CD4-positive, alpha-beta T cell treated with Interleukin-12 subunit alpha and Interleukin-12 subunit beta, for 1 hour (primary cell): Measurements from ENCODE around the gene SELENOP.
"Not testable (repeated sequence)": the region's sequence is repeated elsewhere in the genome, so short reads cannot be mapped to it uniquely, and the experiment has no call there.

ENCODE experiments used
- DNase-seq: peaks from one replicate; pipeline ENCODE4 v3.0.0-alpha.2; 2020

Gene SELENOP

DNA sequence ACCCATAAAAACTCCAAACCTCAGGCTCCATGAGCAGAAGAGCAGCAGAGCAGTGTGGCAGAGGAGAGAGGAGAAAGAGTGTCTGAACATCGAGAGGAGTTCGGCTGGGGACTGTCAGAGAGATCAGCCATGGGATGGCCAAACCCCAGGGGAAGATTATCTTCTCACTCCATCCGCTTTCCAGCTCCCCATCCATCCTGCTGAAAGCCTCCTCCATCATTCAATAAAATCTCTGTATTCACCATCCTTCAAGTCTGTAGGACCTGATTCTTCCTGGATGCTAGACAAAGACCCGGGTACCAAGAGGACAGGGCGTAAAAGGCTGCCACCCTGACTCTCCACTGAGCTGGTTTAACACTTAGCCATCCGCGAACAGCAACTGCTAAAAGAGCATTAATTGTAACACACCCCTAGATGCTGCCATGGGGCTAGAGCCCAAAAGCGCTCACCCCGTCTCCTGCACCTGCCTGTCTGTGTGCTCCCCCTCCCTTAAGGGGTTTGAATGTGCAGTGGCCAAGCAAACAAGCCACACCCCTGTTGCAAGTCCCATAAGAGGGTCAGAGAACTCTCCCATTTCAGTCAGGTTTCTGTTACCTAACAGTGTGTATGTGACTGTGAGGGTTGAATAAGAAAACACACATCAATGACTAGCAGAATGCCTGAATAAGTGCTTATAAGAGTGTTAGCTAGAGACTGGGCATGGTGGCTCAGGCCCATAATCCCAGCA lies 13.9 kb upstream of the SELENOP start:
- DNase-seq: no peak

DNA sequence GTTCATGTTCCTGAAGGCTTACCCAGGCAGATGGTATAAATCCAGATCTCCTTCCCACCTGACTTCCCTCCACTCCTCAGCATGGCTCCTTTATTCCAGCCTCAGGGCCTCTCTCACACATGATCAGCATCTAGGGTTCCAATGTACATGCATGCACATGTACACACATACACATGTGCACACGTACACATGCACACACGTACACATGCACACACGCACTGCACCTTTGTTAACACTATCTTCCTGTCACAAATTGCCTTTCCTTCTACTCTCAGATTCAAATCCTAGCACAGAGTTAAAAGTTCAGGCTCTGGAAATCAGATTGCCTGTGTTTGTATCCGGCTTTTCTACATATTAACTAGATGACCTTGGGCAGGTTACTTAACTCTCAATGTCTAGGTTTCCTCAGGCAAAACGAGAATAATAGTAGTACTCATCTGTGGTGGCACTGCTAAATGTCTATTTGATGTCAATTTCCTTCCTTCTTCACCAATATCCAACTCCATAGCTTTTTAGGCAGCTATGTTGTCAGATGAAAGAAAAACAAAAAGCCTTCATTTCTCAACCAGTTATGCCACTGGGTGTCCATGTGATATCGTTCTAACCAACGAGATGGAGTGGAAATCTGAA lies 12.8 kb upstream of the SELENOP start:
- no peak for DNase-seq

DNA sequence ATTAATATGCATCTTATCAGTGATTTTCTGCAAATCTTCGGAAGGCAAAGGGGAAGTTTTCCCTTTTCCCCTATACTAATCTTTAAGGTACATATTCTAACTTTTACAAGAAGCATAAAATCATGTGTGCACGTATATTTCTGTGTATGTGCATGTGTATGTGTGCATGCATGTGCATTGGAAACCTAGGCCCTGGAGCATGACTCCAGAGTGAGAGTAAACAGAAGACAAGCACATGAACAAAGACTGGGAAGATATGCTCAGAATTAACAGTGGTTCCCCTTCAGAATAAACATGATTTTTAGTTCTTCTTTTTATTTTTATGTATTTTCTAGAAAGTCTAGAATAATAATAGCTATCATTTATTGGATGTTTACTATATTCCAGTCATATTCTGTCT lies 10.9 kb upstream of the SELENOP start:
- no peak for DNase-seq

DNA sequence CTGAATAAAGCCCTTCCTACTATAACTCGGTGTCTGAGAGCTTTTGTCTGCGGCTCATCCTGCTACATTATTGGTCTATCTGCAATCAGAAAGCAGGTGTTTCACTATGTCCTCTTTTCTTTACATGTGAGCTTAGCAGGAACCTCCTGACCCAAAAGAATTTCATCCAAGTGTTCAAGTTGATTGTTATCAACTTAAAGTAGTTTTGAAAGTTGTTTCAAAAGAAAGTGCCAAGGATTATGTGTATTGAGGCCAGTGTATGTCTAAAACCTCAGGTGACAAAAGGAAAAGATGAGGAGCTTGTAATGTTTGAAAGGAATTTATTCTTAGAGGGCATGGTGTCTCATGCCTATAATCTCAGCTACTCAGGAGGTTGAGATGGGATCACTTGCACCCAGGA lies 8.1 kb upstream of the SELENOP start:
- DNase-seq: no peak

DNA sequence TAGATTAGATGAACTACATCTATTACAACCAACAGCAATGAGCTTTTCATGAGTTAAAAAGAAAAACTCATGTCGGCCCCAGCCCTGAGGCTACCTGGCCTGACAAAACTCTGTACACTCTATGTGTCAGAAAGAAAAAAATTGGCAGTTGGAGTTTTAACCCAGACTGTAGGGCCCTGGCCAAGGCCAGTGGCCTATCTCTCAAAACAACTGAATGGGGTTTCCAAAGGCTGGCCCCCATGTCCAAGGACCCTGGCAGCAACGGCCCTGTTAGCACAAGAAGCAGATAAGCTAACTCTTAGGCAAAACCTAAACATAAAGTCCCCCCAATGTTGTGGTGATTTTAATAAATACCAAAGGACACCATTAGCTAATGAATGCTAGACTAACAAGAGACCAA lies 4.9 kb upstream of the SELENOP start:
- not testable (repeated sequence) for DNase-seq

GRCh38 chr5:42813533-42813932 lies 1.8 kb upstream of the SELENOP start:
- no peak for DNase-seq

DNA sequence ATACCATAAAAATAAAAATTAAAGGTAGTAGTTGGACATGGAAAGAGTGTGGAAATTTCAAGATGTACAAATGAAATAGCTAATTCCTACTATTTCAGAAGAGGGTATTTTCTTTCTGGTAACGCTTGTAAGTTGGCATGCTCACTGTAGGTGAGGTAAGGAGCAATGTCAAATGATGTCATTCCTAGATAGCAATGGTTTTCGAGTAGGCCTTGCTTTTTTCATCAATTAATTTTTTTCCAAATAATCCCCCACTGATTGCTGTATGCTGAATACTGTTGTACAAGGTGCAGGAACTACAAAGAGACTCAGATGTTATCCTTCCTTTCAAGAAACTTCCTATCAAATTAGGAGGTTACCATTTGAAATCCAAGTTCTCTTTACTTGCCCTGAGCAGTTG lies 928 bp upstream of the SELENOP start:
- DNase-seq: no peak

GRCh38 chr5:42810834-42811590 lies 680 bp downstream of the SELENOP start:
- DNase-seq: no peak

DNA sequence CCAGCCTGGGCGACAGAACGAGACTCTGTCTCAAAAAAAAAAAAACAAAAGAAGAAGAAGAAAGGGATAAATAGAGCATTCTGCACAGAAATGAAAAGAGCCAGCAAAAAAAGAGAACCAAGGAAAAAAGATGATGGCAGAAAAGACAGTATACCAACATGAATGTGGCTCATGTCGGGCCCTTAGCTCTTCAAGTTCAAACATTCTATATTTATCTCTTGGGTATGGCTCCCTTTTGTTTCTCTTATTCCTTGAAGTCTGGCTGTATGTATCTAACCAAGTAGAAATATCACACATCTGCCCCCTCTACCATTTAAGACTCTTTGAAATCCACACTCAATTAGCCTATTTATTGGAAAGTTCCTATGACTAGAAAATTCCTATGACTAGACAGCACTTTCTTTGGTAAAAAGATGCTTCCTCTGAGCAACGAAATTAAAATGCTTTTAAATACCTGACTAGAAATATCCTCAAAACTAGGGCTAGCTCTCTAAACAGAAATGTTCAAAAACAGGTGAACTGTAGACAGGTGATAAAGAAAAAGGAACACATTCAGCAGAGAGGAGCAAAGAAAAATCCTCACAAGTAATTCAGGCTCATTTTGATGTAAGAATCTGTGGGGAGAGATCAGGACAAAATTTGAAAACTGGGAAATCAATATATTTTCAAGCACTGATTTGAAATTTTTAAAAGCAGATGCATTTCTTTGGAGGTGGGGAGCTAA lies 2.6 kb downstream of the SELENOP start:
- no peak for DNase-seq

DNA sequence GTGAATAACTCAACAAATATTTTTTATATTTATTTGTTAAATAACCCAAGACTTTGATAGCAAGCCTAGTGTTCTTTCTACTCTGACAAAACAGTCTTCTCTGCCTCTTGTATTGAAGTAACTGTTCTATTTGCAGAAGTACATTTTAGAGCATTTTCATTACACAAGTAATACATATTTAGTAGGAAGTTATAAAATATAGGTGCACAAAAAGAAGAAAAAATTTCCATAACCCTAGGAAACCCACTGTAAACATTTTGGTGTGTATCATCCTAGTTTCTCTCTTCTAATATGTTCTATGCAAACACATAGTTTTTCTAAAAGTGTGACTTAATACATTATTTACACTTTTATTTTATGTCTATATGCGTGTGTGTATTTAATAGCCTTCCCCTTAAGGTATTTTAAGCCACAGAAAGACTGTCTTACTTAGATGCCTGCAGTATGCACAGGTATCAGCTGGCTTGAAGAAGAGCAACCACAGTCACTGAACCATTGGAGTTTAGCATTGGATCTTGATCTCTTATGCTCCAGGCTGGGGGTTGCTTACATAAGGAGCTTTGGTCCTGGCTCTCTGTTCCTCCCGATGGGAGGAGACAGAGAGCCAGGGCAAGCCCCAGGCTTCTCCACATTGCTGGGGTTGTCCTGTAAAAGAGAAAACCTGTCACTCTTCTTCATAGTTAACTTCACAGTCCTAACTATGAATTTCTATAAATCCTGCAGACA lies 3.8 kb downstream of the SELENOP start:
- DNase-seq: no peak

DNA sequence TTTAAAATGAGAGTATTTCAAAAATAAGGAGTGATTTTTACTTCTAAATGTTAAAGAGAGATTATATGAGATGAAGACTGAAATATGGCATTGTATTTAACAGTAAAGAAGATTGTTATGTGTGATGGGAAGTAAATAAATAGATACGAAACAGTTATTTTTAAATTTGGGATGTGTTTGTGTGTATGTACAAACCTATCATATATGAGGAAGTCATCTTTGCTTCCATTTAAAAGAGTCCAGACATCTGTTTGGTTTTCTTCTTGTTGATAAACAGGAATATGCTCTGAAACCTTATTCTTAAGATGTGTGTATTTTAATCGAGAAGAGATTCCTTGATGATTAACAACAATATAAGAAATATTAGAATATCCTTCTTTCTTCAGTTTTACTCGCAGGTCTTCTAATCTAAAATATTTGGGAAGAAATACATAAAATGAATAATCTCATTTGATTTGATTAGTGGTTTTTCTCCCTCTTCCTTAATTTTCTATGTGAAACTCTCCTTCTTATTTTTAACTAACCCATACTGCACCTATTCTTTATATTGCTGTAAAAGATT lies 4.9 kb downstream of the SELENOP start:
- DNase-seq: no peak

- no peak for DNase-seq
Measured at GRCh38 chr5:42806004-42806700, 5.5 kb downstream of the SELENOP start.

- DNase-seq: no peak
Measured at GRCh38 chr5:42804717-42805339, 6.9 kb downstream of the SELENOP start.

DNA sequence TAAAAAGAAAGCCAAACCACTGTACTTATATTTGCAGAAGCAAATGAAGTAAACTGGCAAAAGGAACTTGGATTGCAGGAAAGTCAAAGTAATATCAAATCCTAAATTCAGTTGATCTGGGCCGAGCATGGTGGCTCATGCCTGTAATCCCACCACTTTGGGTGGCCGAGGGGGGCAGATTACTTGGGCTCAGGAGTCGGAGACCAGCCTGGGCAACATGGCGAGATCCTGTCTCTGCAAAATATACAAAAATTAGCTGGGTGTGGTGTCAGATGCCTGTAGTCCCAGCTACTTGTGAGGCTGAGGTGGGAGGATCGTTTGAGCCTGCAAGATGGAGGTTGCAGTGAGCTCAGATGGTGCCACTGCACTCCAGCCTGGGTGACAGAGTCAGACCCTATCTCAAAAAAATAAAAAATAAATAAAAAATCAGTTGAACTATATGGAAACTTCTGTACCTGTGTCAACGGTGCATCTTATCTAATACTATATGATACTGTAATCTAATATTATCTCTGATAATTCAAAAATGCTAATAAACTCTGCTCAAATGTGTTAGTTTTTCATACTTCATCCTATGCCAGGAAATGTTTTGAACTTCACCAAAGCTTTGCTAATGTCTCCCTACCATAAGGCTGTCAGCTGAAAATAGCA lies 10.1 kb downstream of the SELENOP start:
- DNase-seq: no peak

GRCh38 chr5:42800748-42801330 lies 10.9 kb downstream of the SELENOP start:
- DNase-seq: no peak

DNA sequence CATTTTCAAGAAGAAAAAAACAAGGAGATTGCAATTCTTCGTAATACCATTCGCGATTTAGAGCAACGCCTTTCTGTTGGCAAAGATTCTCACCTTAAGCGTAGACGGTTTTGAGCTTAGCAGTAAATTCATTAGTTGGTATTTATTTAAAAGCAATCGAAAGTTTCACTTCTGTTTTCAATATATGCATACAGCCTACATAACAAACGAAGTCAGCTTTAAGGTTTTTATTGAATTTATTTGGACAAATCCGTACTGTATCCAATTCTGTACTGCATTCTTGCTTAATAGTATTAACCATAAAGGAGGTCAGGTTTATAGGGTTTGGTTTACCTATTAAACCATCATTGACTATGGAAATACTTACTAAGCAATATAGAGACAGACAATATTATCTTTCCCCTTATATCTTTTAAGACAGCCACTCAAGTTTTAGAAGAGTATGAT lies 12.0 kb downstream of the SELENOP start:
- DNase-seq: no peak

DNA sequence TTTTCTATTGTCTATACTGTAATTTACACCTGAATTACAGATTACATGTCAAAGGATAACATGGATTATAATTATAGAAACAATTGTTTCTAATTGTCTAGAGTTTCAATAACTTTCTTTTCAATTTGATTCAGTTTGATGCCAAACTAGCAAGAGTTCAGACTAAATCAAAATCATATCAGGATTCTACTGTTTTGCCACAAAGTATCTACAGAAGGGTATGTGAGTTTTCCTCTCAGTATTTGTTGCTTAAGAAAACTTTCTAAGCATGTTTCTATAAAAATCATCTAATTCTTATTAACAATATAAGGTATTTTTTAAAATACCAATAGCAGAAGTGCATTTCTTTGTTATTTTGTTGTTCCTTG lies 12.5 kb downstream of the SELENOP start:
- no peak for DNase-seq

DNA sequence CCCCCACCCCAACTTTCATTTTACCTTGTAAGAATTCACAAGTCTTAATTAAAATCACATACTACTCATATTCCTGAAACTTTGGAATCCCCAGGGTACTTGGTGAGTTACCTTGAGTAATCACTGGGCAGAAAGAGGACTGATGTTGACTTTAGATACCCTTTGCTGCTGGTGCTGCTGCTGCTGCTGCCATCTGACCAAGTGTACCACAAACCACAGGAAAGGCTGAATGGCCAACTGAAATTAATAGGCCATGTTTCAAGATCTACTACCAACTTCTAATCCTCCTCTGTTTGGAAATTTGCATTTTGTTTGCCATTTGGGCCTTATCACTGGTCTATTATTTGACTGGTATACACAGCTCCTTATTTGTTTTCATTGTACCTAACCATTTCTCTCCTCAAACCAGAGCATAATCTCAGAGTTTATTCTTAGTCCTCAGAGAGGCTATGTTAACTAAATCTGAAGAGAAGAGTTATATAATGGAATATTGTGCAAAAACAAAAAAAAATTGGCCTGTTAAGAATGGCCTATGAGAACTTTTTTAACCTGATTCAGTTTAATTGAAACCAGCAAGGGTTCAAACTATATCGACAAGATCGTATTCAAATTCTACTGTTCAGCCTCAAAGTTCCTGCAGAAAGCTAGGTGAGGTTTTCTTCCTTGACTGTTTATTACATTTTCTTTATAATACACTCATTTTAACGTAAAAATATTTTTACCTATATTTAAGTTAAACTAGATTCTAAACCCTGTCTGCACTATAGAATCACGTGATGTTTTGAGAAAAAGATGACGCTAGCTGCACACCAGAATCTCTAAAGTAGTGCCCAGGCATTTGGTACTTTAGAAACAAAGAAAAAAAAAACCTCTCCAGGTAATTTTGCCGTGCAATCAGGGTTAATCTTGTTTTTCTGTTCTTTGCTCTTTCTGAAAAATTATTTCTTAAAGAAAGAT lies 13.1 kb downstream of the SELENOP start:
- DNase-seq: no peak

- no peak for DNase-seq
Measured at GRCh38 chr5:42791151-42791550, 20.5 kb downstream of the SELENOP start.
